ENCODE measurements around the gene OCIAD1.

- no peak for TF ChIP-seq CTCF (conservative IDR thresholded peaks at IDR 0.05; ENCODE audit: low read depth, low read length)
- TF ChIP-seq EZH2 (IDR thresholded peaks at IDR 0.05; ENCODE audit: low read length, unreplicated experiment): no peak
- TF ChIP-seq EZH2phosphoT487 (IDR thresholded peaks at IDR 0.05; ENCODE audit: borderline replicate concordance, low read length): no peak
These were observed 24.1 kb downstream of the OCIAD1 start for GRCh38 chr4:48854982-48855381.
